Neural cell (in vitro differentiated cells): ENCODE measurements around the gene LMO2.

ENCODE experiments used
- EZH2 ChIP-seq: fragments of 200-600, 300-800 bp; shearing (Covaris generic), sonication (generic); IDR thresholded peaks from 2 replicates; pipeline ENCODE4 v1.6.1; 2014; ENCODE audit warnings: antibody characterized with exemption, low read length, borderline replicate concordance, mild to moderate bottlenecking; ENCODE audit not compliant: insufficient read depth, poor library complexity, severe bottlenecking
- POLR2AphosphoS5 ChIP-seq: IDR thresholded peaks from 2 replicates; pipeline ENCODE4 v1.6.1; 2012
- RAD21 ChIP-seq: fragments of 450-650 bp; conservative IDR thresholded peaks from 2 replicates; pipeline ENCODE4 v1.6.1; 2014; ENCODE audit warnings: antibody characterized with exemption, mild to moderate bottlenecking, moderate library complexity
- SMC3 ChIP-seq: fragments of 450-650 bp; conservative IDR thresholded peaks from 2 replicates; pipeline ENCODE4 v1.6.1; 2014; ENCODE audit warnings: antibody characterized with exemption, mild to moderate bottlenecking, moderate library complexity; ENCODE audit not compliant: poor library complexity
- TAF1 ChIP-seq: IDR thresholded peaks from 2 replicates; pipeline ENCODE4 v1.6.1; 2012; ENCODE audit warnings: low read depth
- TF ChIP-seq, protein P1 (sequence below): fragments of 450-650 bp; IDR thresholded peaks from 2 replicates; pipeline ENCODE4 v1.5.1; 2014; ENCODE audit warnings: antibody characterized with exemption, mild to moderate bottlenecking, moderate library complexity; ENCODE audit not compliant: poor library complexity, severe bottlenecking
- TF ChIP-seq, protein P2 (sequence below): IDR thresholded peaks from 2 replicates; pipeline ENCODE4 v1.6.1; 2012; ENCODE audit warnings: borderline replicate concordance

DNA sequence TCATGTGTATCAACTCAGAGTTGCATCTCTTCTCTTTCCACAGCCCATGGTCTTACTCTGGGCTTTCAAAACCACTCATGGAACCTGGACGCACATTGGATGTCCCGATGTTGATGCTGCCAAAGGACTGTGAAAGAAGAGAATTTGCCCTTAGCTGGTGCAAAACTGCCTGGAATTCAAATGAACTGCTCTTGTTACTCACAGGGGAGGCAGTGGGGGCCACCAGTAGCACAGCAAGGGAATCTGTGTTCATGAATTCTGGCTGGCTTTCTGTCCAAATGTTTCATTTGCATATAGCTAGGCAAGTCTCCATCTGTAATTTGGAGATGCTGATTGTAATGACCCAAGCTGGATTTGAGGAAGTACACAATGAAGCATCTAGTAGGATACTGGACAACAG, 24.9 kb downstream of the LMO2 start:
- TF ChIP-seq POLR2AphosphoS5 (no peak), EZH2 (no peak), TAF1 (no peak), RAD21 (no peak), SMC3 (no peak)
- TF ChIP-seq, protein P1, sequence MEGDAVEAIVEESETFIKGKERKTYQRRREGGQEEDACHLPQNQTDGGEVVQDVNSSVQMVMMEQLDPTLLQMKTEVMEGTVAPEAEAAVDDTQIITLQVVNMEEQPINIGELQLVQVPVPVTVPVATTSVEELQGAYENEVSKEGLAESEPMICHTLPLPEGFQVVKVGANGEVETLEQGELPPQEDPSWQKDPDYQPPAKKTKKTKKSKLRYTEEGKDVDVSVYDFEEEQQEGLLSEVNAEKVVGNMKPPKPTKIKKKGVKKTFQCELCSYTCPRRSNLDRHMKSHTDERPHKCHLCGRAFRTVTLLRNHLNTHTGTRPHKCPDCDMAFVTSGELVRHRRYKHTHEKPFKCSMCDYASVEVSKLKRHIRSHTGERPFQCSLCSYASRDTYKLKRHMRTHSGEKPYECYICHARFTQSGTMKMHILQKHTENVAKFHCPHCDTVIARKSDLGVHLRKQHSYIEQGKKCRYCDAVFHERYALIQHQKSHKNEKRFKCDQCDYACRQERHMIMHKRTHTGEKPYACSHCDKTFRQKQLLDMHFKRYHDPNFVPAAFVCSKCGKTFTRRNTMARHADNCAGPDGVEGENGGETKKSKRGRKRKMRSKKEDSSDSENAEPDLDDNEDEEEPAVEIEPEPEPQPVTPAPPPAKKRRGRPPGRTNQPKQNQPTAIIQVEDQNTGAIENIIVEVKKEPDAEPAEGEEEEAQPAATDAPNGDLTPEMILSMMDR = no peak
- TF ChIP-seq, protein P2, sequence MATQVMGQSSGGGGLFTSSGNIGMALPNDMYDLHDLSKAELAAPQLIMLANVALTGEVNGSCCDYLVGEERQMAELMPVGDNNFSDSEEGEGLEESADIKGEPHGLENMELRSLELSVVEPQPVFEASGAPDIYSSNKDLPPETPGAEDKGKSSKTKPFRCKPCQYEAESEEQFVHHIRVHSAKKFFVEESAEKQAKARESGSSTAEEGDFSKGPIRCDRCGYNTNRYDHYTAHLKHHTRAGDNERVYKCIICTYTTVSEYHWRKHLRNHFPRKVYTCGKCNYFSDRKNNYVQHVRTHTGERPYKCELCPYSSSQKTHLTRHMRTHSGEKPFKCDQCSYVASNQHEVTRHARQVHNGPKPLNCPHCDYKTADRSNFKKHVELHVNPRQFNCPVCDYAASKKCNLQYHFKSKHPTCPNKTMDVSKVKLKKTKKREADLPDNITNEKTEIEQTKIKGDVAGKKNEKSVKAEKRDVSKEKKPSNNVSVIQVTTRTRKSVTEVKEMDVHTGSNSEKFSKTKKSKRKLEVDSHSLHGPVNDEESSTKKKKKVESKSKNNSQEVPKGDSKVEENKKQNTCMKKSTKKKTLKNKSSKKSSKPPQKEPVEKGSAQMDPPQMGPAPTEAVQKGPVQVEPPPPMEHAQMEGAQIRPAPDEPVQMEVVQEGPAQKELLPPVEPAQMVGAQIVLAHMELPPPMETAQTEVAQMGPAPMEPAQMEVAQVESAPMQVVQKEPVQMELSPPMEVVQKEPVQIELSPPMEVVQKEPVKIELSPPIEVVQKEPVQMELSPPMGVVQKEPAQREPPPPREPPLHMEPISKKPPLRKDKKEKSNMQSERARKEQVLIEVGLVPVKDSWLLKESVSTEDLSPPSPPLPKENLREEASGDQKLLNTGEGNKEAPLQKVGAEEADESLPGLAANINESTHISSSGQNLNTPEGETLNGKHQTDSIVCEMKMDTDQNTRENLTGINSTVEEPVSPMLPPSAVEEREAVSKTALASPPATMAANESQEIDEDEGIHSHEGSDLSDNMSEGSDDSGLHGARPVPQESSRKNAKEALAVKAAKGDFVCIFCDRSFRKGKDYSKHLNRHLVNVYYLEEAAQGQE = no peak
